ENCODE measurements around the gene GPR84. TPM values are rescaled to one million over a fixed set of nuclear protein-coding genes. Genes with fewer than 3 reads are reported as not detected.

The GPR84 gene
- total RNA-seq, 2 donors from 2014 or later: not detected

DNA sequence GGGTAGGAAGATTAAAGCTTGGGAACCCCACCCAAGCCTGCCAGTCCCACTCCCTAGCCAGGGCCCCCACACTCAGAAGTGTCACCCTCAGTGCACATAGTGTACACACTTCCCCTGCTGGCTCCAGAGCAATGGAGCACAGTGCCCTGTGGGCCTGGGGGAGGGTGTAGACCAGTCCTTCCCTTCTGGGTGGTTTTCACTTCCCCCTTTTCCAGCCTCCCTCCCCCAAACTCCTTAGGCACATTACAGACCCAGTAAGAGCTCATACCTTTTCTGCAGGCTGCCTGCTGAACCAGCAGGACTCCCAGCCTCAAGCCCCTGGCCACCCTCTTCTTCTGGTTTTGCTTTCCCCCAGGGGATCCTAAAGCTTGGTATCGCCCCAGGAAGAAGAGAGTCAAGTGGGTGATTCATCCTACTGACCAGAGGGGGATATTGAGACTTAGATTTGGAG is 20.3 kb upstream of the GPR84 start, which contains the start of gene ZNF385A:
ZNF385A (minus strand) TSS at position 143 of the 451 bp plus-strand sequence. CDS start 219 bp downstream, outside the sequence.
- Histone ChIP-seq H3K4me3 (no peak within 1 kb of the TSS), H3K4me1 (peaks cover 2% of the 10 kb centered on the region), H3K9me3 (no peaks in the 10 kb centered on the region), H3K27me3 (no peaks in the 10 kb centered on the region), H3K36me3 (replicated peaks in 1 of 2; ENCODE audit: insufficient read depth in 1 of 2, low read depth in 2 of 2) (no peaks in the 10 kb centered on the region), H3K27ac (peak within 1 kb of the TSS in 2 of 4 donors; percentile 1 to 61)
- DNase-seq (peak in 1 of 4 donors; percentile 61), ATAC-seq (no peak)
- intact Hi-C loops (cut with DNase I): no loop called here
- 73 to 87% methylated on average over 1 of the region's 1 CpG for WGBS, 2 donors
- TF ChIP-seq, protein P1, sequence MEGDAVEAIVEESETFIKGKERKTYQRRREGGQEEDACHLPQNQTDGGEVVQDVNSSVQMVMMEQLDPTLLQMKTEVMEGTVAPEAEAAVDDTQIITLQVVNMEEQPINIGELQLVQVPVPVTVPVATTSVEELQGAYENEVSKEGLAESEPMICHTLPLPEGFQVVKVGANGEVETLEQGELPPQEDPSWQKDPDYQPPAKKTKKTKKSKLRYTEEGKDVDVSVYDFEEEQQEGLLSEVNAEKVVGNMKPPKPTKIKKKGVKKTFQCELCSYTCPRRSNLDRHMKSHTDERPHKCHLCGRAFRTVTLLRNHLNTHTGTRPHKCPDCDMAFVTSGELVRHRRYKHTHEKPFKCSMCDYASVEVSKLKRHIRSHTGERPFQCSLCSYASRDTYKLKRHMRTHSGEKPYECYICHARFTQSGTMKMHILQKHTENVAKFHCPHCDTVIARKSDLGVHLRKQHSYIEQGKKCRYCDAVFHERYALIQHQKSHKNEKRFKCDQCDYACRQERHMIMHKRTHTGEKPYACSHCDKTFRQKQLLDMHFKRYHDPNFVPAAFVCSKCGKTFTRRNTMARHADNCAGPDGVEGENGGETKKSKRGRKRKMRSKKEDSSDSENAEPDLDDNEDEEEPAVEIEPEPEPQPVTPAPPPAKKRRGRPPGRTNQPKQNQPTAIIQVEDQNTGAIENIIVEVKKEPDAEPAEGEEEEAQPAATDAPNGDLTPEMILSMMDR (IDR thresholded peaks at IDR 0.05): no peak
- TF ChIP-seq POLR2A (IDR thresholded peaks at IDR 0.05): peak in 1 of 3 donors; percentile 47

DNA sequence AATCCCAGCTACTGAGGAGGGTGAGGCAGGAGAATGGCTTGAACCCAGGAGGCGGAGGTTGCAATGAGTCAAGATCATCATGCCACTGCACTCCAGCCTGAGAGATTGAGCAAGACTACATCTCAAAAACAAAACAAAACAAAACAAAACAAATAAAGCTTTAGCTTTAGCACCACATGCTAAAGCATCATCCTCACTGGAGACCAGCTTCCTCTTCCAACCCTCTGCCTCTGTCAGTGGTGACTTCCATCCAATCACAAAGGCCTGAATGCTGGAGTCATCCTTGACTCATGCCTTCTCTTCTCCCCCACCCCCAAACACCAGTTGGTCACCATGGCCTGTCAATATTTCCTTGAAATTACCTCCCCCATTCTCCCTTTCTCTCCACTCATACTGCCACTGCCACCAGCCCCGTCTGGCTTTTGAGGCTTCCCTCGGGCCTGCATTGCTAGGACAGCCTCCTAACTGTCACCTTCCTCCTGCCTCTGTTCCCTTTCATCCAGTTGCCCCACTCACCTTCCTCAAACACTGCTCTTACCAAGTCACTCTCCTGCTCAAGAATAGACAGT is 18.8 kb upstream of the GPR84 start:
- Histone ChIP-seq H3K4me3 (no peak overlapping the region), H3K9me3 (no peaks in the 10 kb centered on the region), H3K27ac (peak overlapping the region in 1 of 4 donors; percentile 51), H3K36me3 (replicated peaks in 1 of 2; ENCODE audit: insufficient read depth in 1 of 2, low read depth in 2 of 2) (no peaks in the 10 kb centered on the region), H3K4me1 (peaks cover 7% of the 10 kb centered on the region), H3K27me3 (no peaks in the 10 kb centered on the region)
- intact Hi-C loops (cut with DNase I): no loop called here
- TF ChIP-seq, protein P1 (IDR thresholded peaks at IDR 0.05): no peak
- peak in 1 of 3 donors; percentile 39 for TF ChIP-seq POLR2A (IDR thresholded peaks at IDR 0.05)
- DNase-seq: peak in 1 of 4 donors; percentile 55
- ATAC-seq: no peak
- WGBS, 2 donors: 78 to 87% methylated on average over 3 of the region's 3 CpGs

DNA sequence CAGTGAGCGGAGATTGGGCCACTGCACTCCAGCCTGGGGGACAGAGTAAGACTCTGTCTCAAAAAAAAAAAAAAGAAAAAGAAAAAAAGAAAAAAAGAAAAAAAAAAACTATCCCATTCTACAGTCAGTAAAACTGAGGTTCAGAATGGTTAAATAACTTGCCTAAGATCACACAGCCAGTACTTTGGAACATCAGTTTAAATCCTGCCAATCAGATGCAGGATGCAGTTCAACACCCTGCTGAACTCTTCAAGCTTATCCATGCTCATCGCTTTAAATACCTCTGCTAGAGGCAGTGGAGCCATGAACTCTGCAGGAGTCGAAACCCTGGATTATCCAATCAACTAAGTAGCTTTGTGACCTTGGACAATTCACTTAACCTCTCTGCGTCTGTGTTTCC is 16.9 kb upstream of the GPR84 start:
- WGBS, 2 donors: 77 to 78% methylated on average over 4 of the region's 4 CpGs
- Histone ChIP-seq H3K4me1 (peaks cover 7% of the 10 kb centered on the region), H3K4me3 (no peak overlapping the region), H3K36me3 (replicated peaks in 1 of 2; ENCODE audit: insufficient read depth in 1 of 2, low read depth in 2 of 2) (no peaks in the 10 kb centered on the region), H3K27me3 (no peaks in the 10 kb centered on the region), H3K27ac (no peak overlapping the region), H3K9me3 (no peaks in the 10 kb centered on the region)
- no peak for TF ChIP-seq POLR2A (IDR thresholded peaks at IDR 0.05)
- TF ChIP-seq, protein P1 (IDR thresholded peaks at IDR 0.05): no peak
- intact Hi-C loops (cut with DNase I): no loop called here
- ATAC-seq (no peak), DNase-seq (no peak)

DNA sequence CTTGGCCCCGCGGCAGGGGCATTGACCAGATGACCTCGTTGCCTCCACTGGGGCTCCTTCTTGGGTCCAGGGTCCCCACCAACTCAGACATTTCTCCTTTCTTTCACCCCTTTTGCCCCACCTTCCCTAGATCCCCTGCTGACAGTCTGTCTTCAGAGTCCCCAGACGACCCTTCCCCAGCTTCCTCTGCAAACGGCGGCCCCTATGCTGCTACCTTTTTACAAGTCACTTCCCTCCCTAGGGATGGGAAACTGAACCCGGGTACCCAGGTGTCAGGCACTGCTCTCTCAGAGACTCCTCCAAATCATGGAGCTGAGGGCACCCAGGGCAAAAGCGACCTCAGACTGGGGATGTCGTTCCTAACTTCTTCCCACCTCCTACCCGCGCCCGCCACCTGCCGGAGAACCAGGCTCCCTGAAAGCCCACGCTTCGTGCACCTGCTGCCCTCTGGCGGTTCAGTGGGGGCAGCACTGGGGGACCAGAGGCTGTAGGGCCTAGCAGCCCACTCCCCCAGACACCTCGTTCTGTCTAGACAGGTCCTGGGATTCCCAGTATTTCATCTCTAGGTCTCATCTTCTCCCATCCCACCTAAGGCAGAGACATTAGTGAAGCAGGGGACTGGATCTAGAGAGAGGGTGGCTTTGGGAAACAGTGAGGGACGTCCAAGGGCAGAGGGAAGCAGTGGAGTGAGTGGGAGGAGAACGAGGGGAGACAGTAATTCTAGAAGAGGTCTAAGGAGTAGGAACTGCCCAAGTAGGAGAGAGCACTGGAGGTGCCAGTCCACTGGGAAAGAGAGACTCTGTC is 15.3 kb upstream of the GPR84 start:
- H3K4me3 ChIP-seq: peak overlapping the region in 1 of 2 donors; percentile 8
- H3K9me3 ChIP-seq: no peaks in the 10 kb centered on the region
- 5 to 9% methylated on average over 16 to 19 of the region's 19 CpGs for WGBS, 2 donors
- TF ChIP-seq, protein P1 (IDR thresholded peaks at IDR 0.05): peak; percentile 99 to 100 (median 100)
- TF ChIP-seq POLR2A (IDR thresholded peaks at IDR 0.05): no peak
- intact Hi-C loops (cut with DNase I): no loop called here
- no peaks in the 10 kb centered on the region for H3K36me3 ChIP-seq (replicated peaks in 1 of 2; ENCODE audit: insufficient read depth in 1 of 2, low read depth in 2 of 2)
- H3K27ac ChIP-seq: peak overlapping the region in 3 of 4 donors; percentile 7 to 61 (median 55)
- H3K27me3 ChIP-seq: no peaks in the 10 kb centered on the region
- DNase-seq (peak; percentile 90 to 93 (median 92)), ATAC-seq (peak; percentile 95)
- H3K4me1 ChIP-seq: peaks cover 7% of the 10 kb centered on the region
